ENCODE measurements around the gene RBMY1F.
"Not testable (repeated sequence)": the region's sequence is repeated elsewhere in the genome, so short reads cannot be mapped to it uniquely, and the experiment has no call there.

- not testable (repeated sequence) for TF ChIP-seq JUND (IDR thresholded peaks at IDR 0.05; ENCODE audit: low read depth, low read length); CTCF (IDR thresholded peaks at IDR 0.05 in 2 of 3, conservative IDR thresholded peaks at IDR 0.05 in 1 of 3; ENCODE audit: control insufficient read depth in 2 of 3, extremely low read depth in 1 of 3, insufficient read depth in 1 of 3, low read depth in 3 of 3, low read length in 3 of 3); POLR2A (IDR thresholded peaks at IDR 0.05; ENCODE audit: low read depth, low read length); EGR1 (IDR thresholded peaks at IDR 0.05; ENCODE audit: borderline replicate concordance in 1 of 2, low read depth in 2 of 2, low read length in 2 of 2); YY1 (IDR thresholded peaks at IDR 0.05; ENCODE audit: low read depth, low read length); RAD21 (IDR thresholded peaks at IDR 0.05; ENCODE audit: insufficient read depth, low read depth, low read length)
Observed at GRCh38 chrY:22134719-22135118, 48.0 kb downstream of the RBMY1F start.
